ACHN (cell line): ENCODE measurements around the gene HDAC9.
"Not testable (repeated sequence)": the region's sequence is repeated elsewhere in the genome, so short reads cannot be mapped to it uniquely, and the experiment has no call there.

Source experiments
- DNase-seq: peaks from one replicate; pipeline ENCODE4 v3.0.0-alpha.2; 2015
- in situ Hi-C: cut with HindIII; loops from 2 replicates; pipeline ENCODE4 v1.10.0; 2017; ENCODE audit warnings: low sequenced_read_pairs, low pct_ligation_motif_present, low pct_unique_long_range_greater_than_20kb

Gene HDAC9

DNA sequence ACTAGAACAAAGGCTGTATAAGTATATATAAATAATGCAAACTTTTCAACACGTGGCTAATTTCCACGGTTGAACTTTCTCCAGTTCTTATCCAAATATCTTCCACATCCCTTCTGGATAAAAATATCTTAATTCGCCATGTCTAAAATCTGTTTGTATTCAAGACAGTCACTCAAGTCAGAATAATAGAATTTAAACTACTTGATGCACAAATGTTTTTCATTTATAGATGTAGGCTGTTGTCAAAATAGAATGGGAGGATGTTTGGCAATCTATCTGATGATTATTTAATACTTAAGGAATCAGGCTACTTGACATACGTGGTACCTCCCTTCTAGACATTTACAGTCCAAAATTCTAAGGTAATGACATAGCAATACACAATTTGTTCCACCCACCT lies 417.6 kb downstream of the HDAC9 start:
- in situ Hi-C loops: no loop called here

DNA sequence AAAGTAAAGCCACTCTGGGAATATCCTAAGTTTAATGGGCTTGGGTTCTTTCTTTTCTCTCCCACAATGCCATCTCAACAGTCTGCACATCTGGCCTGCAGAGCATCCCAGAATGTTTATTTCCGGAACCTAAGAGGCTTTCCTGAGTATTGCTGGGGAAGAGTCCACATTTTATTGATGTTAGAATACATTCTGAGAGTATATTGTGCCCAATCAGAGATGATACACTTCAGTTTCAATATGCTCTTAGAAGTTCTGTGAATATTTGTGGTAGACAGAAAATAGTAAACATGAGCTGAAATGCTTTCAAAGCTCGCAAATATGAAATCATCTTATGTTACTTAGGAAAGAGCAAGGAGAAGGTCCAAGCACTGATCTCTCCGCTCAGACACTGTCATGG lies 421.3 kb downstream of the HDAC9 start:
- no peak for DNase-seq
- in situ Hi-C loops: no loop called here

More for the DNA sequence above, 417.6 kb downstream of the HDAC9 start:
- no peak for DNase-seq

DNA sequence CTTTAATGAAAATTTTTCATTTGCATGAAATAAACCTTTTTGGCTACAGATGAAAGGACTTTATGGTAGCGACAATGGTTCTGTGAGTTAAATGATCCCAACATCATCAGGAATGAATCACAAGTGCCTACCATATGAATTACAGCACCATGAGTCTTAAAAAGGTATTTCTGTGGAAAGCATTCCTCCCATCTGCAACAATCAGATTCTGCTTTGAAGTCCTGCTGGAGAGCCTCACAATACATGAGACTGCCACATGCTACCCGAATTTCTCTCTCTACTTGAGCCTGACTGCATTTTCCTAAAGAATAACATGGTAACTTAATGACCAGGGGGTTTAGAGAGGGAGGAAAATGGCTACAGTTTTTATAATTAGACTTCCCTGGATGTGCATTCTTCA lies 431.6 kb downstream of the HDAC9 start:
- in situ Hi-C loops: no loop called here
- no peak for DNase-seq

DNA sequence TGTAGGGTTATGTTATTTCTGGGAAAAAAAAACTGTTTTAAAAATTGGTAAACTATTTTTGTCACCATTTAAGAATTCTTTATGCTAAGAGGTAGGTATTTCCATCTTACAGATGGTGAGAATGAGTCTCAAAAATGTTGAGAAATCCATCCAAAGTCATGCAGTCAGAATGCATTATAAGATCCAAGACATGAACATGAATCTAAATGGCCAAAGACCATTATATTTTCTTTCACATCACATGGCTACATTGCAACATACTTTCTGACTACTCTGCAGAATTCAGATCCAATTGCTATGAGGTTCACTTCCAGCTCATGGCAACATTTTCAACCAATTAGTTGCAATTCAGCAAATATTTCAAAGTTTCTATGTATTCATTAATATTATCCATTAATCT lies 440.7 kb downstream of the HDAC9 start:
- in situ Hi-C loops: no loop called here
- DNase-seq: no peak

DNA sequence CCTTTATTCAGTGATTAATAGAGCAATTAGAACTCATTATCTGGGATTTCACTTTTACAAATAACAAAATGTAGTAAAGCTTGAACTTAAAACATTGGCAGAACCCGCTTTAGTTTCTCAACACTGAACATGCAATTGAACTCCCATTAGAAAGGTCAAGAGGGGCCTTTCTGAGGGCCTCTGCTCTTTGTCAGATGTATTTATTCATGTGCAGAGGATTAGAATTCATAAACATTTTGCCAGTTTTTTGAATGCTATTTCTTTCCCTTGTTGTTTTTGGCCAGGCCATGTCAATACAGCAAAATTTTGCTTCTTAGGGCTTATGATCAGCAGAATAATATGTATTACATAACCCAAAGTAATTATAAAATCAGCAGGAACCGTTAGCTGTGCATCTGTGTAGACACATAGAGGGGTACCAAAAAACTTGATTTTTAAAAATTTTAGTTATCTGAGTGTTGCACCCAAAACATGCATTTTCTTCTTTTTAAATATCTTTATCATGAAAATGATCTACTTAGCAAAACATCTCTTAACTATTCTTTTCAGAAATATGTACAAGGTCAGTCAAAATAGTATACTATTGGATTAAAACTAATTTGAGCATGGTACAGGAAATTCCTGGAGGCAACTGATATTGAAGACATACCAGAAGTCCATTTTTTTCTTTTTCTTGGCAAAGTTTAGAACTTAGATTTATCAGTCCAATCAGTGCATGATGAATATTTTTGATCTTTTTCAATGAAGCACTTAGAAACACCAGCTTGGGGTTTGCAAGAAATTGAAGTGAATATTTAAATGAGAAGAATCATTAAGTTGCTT lies 444.4 kb downstream of the HDAC9 start:
- no peak for DNase-seq
- in situ Hi-C loops: no loop called here

DNA sequence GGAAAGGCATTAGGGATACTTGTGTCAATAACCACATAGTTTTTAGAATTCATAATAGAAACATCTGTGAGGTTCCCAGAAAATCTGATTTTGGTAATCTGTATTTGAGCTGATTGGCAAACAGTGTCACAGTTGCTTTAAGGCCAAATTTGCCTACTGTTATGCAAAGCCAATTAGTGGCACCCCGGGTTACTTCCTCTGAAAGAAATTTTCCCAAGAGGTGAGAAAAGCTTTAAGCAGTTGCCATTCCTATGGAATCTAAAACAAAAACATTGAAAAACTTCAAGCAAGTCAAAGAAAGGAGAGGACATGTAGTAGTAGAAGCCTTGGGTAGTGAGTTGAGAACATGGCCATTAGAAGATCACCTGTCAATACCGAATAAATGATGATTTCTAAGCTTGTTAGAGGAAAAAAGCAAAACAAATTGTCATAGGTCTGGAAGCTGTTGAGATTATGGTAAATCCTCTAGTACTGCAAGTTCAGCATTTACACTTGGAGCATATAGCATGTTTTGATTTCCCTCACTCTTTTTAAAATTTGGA lies 445.1 kb downstream of the HDAC9 start:
- in situ Hi-C loops: no loop called here
- DNase-seq: no peak

DNA sequence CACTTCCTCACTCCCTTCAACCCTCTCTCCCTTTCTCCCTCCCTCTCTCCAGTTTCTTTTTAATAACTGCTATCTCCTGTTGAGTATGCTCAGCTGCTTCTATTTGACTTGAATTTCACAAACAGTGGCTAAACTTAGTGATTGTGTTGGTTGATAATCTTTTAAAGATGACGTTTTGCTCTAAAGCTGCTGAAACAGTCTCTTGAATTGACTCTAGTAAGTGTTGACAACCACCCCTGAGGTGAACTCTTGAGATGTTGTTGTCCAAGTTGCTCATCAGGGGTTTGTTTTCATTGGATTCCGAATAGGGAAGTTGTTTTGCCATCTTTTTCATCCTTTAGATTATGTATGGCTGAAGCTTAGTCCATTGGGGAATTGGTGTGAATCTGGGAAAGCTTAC lies 445.7 kb downstream of the HDAC9 start:
- in situ Hi-C loops: no loop called here
- DNase-seq: no peak

DNA sequence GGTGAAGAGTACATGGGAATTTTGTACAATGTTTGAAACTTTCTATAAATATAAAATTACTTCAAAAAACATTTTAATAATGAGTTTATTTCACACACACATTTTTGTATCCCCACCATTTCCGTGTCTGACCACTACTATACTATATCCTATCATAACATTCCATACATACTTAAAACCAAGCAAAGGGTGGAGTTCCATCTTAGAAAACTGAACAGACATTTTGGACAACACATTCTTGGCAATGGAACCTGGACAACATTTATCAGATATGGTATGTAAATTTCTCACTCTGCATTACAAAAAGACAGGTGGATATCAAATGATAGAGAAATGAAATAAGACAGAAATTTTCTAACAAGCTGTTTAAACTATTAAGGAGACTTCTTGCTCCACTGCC lies 453.0 kb downstream of the HDAC9 start:
- in situ Hi-C loops: no loop called here

DNA sequence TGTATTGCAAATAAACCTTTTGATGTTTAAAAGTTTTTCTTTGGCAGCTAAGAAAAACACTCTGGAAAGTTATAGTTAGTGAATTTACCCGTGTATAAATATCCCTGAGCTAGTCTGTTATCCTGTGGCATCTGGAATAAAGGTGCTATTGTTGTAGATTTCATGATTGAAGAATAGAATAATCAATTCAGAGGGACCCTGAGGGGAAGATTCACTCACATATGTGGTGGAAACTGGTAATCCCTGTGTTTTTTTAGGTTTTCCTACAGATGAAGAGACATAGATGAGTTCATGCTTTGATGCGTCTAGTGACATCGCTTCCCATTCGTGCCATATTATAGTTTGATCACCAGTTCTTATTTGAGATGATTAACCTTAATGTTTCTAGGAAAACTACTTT lies 457.3 kb downstream of the HDAC9 start:
- DNase-seq: no peak
- in situ Hi-C loops: no loop called here

More for the DNA sequence above, 453.0 kb downstream of the HDAC9 start:
- DNase-seq: no peak

DNA sequence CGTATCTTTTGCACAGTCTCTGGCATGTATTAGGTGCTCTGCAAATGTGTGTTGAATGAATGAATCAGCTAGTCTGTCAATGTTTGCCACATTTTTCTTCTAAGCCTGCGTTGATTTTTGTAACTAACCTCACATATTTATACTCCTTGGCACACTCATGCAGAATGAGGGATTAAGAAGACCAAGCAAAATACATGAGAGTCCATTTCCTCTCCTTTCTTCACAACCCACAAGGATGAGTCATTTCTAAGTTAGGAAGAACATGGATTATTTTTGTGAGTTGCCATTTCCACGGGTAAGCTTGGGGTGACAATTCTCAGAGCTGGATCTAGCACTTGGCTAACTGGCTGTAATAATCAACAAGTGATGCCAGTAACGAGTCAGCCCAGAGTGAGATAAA lies 463.1 kb downstream of the HDAC9 start:
- in situ Hi-C loops: no loop called here
- no peak for DNase-seq

DNA sequence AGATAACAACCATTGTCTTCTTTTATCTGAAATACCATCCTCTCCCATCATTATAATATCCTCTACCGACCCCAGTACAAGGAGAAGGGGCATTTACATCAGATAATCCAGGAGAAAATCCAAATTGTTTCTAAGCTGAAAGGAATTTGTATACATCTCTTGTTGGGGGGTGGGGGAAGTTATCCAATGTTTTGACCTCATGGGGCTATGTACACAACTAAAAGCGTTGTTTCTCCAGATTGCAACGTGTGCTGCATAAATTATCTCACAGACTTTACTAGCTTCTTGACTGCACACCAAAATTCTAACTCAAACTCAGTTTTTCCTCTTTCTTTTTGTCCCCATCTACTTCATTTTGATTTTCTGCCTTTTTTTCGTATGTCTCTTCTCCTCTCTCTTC lies 465.2 kb downstream of the HDAC9 start:
- in situ Hi-C loops: no loop called here
- DNase-seq: no peak

DNA sequence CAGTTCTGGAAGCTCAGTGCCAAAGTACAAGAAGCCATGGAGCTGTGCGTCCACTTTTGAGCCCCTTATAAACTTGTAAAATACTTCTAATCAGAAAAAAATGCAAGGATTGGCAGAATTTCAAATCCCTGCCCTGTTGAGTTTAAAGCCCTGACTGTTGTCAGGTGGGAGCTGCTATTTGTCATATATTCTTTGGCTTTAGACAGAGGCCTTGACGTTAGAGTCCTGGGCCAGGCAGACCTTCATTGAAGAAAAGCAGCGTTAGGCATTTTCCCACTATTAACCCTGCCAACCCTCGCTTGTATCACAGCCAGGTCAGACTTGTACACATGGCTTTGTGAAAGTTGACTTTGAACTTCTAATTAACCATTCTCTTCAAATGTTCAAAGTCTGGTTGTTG lies 466.5 kb downstream of the HDAC9 start:
- in situ Hi-C loops: no loop called here
- DNase-seq: no peak

DNA sequence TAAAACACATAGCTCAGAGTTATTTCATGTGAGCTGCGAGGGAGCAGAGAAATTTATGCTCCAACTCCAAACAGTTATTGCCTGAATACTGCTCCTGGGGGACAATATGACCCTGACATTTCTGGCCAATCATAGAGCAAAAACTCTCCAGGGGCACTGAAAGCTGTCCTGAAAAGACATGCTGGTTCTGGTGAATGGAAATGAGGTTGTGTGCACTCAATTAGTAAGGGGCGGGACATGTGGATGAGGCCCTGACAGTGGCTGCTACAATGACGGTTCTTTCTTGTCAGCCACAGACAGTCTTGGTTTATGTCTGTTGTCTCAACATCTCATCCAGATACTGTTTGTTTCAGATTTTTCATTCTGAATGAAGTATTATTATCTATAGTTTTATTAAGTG lies 470.1 kb downstream of the HDAC9 start:
- no peak for DNase-seq
- in situ Hi-C loops: no loop called here

DNA sequence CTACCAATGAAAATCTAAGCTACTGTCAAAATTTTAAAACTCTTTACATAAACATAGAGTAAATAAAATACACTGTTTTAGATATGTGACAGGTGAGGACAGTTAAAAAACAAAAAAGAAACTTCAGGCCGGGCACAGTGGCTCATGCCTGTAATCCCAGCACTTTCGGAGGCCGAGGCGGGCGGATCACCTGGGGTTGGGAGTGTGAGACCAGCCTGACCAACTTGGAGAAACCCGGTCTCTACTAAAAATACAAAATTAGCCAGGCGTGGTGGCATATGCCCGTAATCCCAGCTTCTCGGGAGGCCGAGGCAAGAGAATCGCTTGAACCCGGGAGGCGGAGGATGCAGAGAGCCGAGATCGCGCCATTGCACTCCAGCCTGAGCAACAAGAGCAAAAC lies 472.2 kb downstream of the HDAC9 start:
- DNase-seq: not testable (repeated sequence)

DNA sequence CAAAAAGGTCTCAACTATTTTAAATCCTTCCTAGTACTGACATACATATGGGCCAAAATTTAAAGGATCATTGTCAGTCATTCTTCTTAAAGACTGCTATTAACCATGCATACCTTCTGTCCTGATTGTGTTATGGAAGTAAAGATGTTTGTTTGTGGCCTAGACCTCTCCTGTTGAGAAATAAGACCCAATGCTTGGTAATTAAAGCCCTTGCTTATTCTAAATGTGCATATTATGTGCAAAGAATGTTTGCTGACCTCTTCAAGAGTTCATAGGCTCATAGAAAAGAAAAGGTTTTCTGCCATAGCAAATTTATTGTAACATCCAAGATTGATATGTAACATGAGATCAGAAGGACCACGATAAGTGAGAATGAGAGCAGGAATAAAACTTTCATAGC lies 476.3 kb downstream of the HDAC9 start:
- in situ Hi-C loops: no loop called here
- no peak for DNase-seq

More for the DNA sequence above, 472.2 kb downstream of the HDAC9 start:
- in situ Hi-C loops: not testable (repeated sequence)

DNA sequence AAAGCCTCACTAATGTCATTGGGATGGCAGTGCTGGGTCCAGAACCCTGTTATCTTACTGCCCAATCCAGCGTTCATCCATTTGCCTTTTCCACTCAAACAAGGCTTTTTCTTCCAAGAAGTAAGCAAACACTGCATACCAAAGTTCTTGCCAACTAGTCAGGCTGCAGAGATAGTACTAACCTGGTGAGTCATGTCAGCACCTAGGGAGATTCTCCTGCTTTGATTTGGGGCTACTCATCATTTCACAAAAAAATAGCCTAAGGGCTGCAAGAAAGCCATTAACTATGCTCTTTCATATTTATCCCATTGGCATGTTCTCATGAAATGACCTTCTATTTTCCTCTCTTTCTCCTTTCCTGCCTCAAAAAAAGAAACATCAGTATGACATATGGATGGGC lies 479.3 kb downstream of the HDAC9 start:
- in situ Hi-C loops: no loop called here
- no peak for DNase-seq

DNA sequence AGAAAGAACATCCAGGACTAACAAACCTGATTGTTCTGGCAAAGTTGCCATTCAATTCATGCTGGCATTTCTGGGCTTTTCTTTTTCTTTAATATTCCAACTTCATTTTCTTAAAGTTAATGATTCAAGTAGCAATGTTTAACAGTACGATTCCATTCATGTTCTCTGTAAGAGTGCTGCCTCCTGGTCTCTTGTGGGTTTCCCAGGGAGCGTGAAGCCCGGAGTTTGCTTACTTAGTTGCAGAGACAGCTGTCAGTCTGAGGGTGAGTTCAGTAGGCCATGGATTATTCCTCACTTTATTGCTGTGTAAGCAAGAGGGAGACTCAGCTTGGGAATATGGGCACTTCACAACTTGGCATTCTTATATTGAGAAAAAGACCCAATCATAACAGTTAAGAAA lies 479.7 kb downstream of the HDAC9 start:
- DNase-seq: no peak
- in situ Hi-C loops: no loop called here

DNA sequence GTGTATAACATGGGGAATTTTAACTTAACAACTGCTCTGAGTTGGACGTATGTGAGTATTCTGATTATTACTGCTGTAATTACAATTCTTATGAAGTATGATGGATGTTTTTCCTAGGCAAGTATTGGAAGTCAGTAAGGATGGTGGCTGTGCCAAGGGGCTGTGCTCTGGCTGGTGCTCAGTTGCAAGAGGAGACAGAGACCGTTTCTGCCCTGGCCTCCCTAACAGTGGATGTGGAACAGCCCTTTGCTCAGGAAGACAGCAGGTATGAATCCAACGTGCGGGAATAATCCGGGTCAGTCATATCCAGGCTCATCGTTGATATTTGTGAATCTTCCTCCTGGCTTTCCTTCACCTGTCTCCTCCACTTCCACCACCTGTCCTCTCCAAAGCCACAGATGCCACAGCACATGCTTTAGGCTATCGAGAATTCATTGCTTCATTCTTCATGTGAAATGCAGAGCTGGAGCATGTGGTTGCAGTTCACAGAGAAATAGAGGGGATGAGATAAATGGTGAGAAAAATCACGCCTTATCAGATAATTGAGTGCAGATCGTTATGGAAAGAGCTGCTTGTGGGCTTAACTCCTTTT lies 480.2 kb downstream of the HDAC9 start:
- DNase-seq: no peak
- in situ Hi-C loops: no loop called here

DNA sequence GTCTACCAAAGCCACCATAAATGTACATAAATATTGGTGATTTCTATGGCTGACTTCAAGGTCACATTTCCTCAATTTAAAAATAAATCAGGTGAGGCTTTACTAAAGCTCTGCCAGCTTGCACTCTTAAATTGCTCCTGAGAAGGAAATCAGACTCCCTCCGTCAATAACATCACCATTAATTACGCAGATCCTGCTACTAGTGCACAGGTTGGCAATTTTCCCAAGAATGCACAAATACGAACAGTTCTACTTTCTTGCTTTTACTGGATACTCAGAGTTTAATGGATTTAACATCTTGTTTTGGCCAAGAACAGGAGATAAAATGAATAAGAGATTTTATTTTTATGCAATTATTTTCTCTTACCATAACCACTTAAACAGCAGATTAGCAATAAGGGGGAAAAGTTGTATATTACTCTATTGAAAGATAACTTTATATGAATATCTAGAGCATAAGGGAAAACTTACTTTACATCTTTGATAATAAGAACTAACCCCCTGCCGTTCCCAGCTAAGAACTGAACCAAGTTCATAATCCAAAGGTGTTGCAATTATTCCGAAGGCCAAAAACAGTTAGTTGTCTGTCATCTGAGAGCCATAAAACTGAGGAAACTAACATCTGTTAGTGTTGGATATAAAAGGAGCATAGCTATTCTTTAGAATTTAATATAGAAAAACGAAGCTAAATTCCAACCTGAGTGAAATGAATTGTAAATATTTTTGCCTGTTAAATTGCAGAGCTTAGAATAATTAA lies 481.3 kb downstream of the HDAC9 start:
- DNase-seq: no peak
- in situ Hi-C loops: no loop called here
